Ovary (tissue), 3 donors: ENCODE results near the gene PBX1.

Source experiments
- EP300 ChIP-seq: sonication (generic); formaldehyde crosslinking; IDR thresholded peaks from one replicate; pipeline ENCODE4 v1.6.1; 2017; ENCODE audit warnings: antibody characterized with exemption
- POLR2A ChIP-seq: fragments of 450-650 bp; IDR thresholded peaks from one replicate; pipeline ENCODE4 v1.6.1; 2017; ENCODE audit warnings: antibody characterized with exemption, mild to moderate bottlenecking, moderate library complexity
- TF ChIP-seq, protein P1 (sequence below), 3 donors: fragments of 450-650 bp in 2 of 3; fragments of 200-600 bp in 1 of 3; IDR thresholded peaks; one replicate each; pipeline versions ENCODE4 v1.5.1 to v1.8.0; 2016 to 2022; ENCODE audit warnings: antibody characterized with exemption in 3 of 3, mild to moderate bottlenecking in 1 of 3
- donor health status: DM: no; HTN: no; CAD: no.

DNA sequence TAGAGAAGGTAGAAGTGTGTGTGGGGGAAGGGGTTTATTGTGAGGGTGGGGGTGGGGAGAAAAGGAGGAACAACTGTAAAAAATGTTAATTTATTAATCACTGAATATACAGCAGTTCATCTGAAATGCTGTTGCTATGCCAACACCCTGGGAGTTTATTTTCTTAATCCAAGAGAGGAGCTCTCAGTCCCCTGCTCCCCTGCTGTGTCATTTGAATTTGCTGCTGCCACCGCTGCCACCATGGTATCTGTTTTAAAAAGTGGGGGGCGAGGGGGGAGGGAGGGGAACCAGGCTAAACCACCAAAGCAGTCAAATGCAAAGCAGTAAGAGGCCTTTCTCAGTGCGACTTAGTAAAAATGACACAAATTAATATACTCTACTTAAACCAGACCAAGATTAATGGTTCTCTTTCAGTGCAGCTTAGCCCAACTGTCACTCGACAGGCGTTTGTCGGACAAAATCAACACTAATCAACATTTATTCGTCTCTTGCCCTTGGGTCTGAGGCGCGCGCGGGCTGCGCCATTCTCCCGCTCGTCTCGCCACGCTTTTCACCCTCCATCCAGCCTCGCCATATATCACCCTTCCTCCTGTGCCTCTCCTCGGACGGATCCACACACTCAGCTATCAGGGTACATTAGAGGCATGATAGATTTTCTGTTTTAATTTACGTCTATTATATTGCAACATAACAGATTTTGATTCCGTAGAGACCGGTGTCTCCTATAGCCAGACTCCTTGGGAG is 76.2 kb downstream of the PBX1 start:
- no peak for TF ChIP-seq POLR2A
- no peak for TF ChIP-seq EP300
- TF ChIP-seq, protein P1, sequence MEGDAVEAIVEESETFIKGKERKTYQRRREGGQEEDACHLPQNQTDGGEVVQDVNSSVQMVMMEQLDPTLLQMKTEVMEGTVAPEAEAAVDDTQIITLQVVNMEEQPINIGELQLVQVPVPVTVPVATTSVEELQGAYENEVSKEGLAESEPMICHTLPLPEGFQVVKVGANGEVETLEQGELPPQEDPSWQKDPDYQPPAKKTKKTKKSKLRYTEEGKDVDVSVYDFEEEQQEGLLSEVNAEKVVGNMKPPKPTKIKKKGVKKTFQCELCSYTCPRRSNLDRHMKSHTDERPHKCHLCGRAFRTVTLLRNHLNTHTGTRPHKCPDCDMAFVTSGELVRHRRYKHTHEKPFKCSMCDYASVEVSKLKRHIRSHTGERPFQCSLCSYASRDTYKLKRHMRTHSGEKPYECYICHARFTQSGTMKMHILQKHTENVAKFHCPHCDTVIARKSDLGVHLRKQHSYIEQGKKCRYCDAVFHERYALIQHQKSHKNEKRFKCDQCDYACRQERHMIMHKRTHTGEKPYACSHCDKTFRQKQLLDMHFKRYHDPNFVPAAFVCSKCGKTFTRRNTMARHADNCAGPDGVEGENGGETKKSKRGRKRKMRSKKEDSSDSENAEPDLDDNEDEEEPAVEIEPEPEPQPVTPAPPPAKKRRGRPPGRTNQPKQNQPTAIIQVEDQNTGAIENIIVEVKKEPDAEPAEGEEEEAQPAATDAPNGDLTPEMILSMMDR (IDR thresholded peaks at IDR 0.05): no peak
